ENCODE results near the gene ACBD6.
A peak's percentile ranks its signal among the peaks of the same experiment; 100 is the strongest.

Gene ACBD6

DNA sequence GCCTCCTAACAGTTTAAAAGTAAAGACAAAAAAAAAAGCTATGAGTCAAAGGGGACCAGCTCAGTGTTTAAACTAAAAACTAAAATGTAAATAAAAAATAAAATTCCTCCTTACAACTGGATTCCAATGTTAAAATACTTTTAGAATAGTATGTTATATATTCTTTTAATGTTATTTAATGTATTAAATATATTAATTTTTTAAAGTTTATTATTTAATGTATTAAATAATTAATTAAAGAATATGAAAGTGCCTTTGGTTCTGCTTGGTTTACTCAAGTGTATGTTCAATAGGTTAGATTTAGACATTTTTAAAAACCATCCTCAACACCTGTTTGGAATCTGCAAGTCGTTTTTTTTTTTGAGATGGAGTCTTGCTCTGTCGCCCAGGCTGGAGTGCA is 13.1 kb downstream of the ACBD6 start:
- TF ChIP-seq CTCF (conservative IDR thresholded peaks at IDR 0.05; ENCODE audit: low read length) (no peak), EZH2phosphoT487 (IDR thresholded peaks at IDR 0.05; ENCODE audit: borderline replicate concordance) (no peak)
- H2AFZ ChIP-seq (ENCODE audit: low read length), result no peak overlapping the region
- H3K9ac ChIP-seq (ENCODE audit: low read depth, low read length, poor library complexity, severe bottlenecking), result no peak overlapping the region
- peaks cover 56% of the 10 kb centered on the region; the same call in 1 of the 2 replicates for H3K36me3 ChIP-seq (ENCODE audit: insufficient read depth, low read length)
- no peaks in the 10 kb centered on the region for H3F3A ChIP-seq (ENCODE audit: low read depth)
- peaks cover 27% of the 10 kb centered on the region for H3K79me2 ChIP-seq (ENCODE audit: insufficient read depth, low read length)
- no peaks in the 10 kb centered on the region for H3K27me3 ChIP-seq (ENCODE audit: insufficient read depth, low read length, poor library complexity, severe bottlenecking)
- no peaks in the 10 kb centered on the region for H3K9me2 ChIP-seq (replicated peaks; ENCODE audit: low read depth, low read length)
- peaks cover 14% of the 10 kb centered on the region for H4K20me1 ChIP-seq (ENCODE audit: insufficient read depth, low read length, poor library complexity, severe bottlenecking)
- H3K4me2 ChIP-seq (ENCODE audit: low read depth, low read length, poor library complexity, severe bottlenecking), result no peak overlapping the region
- no peaks in the 10 kb centered on the region for H3K9me3 ChIP-seq (ENCODE audit: insufficient read depth, low read depth, low read length)
- no peak overlapping the region for H3K4me3 ChIP-seq (ENCODE audit: low read length, poor library complexity, severe bottlenecking)
- H3K4me1 ChIP-seq (ENCODE audit: insufficient read depth, low read length, poor library complexity, severe bottlenecking), result peaks cover 10% of the 10 kb centered on the region

- H3K9ac ChIP-seq (ENCODE audit: low read depth, low read length, poor library complexity, severe bottlenecking), result no peak overlapping the region
- no peak for TF ChIP-seq CTCF (conservative IDR thresholded peaks at IDR 0.05; ENCODE audit: low read length)
- no peak for TF ChIP-seq EZH2phosphoT487 (IDR thresholded peaks at IDR 0.05; ENCODE audit: borderline replicate concordance)
- H3K36me3 ChIP-seq (ENCODE audit: insufficient read depth, low read length), result peaks cover 51% of the 10 kb centered on the region; the same call in 1 of the 2 replicates
- H3K9me2 ChIP-seq (replicated peaks; ENCODE audit: low read depth, low read length), result no peaks in the 10 kb centered on the region
- H3K9me3 ChIP-seq (ENCODE audit: insufficient read depth, low read depth, low read length), result no peaks in the 10 kb centered on the region
- H3K27me3 ChIP-seq (ENCODE audit: insufficient read depth, low read length, poor library complexity, severe bottlenecking), result no peaks in the 10 kb centered on the region
- H4K20me1 ChIP-seq (ENCODE audit: insufficient read depth, low read length, poor library complexity, severe bottlenecking), result peaks cover 8% of the 10 kb centered on the region
- H2AFZ ChIP-seq (ENCODE audit: low read length), result no peak overlapping the region
- H3F3A ChIP-seq (ENCODE audit: low read depth), result no peaks in the 10 kb centered on the region
- H3K4me2 ChIP-seq (ENCODE audit: low read depth, low read length, poor library complexity, severe bottlenecking), result no peak overlapping the region
- peaks cover 23% of the 10 kb centered on the region for H3K79me2 ChIP-seq (ENCODE audit: insufficient read depth, low read length)
- H3K4me3 ChIP-seq (ENCODE audit: low read length, poor library complexity, severe bottlenecking), result no peak overlapping the region
- peaks cover 4% of the 10 kb centered on the region for H3K4me1 ChIP-seq (ENCODE audit: insufficient read depth, low read length, poor library complexity, severe bottlenecking)
Measured at GRCh38 chr1:180488661-180489060, 13.7 kb downstream of the ACBD6 start.

- H3K9me2 ChIP-seq (replicated peaks; ENCODE audit: low read depth, low read length), result no peaks in the 10 kb centered on the region
- H3K4me3 ChIP-seq (ENCODE audit: low read length, poor library complexity, severe bottlenecking), result no peak overlapping the region
- H4K20me1 ChIP-seq (ENCODE audit: insufficient read depth, low read length, poor library complexity, severe bottlenecking), result peaks cover 15% of the 10 kb centered on the region
- peaks cover 48% of the 10 kb centered on the region; the same call in 1 of the 2 replicates for H3K36me3 ChIP-seq (ENCODE audit: insufficient read depth, low read length)
- H3K4me2 ChIP-seq (ENCODE audit: low read depth, low read length, poor library complexity, severe bottlenecking), result no peak overlapping the region
- no peak overlapping the region for H3K9ac ChIP-seq (ENCODE audit: low read depth, low read length, poor library complexity, severe bottlenecking)
- H3K79me2 ChIP-seq (ENCODE audit: insufficient read depth, low read length), result peaks cover 22% of the 10 kb centered on the region
- H3K9me3 ChIP-seq (ENCODE audit: insufficient read depth, low read depth, low read length), result no peaks in the 10 kb centered on the region
- no peaks in the 10 kb centered on the region for H3K27me3 ChIP-seq (ENCODE audit: insufficient read depth, low read length, poor library complexity, severe bottlenecking)
- H3F3A ChIP-seq (ENCODE audit: low read depth), result no peaks in the 10 kb centered on the region
- no peak for TF ChIP-seq EZH2phosphoT487 (IDR thresholded peaks at IDR 0.05; ENCODE audit: borderline replicate concordance)
- TF ChIP-seq CTCF (conservative IDR thresholded peaks at IDR 0.05; ENCODE audit: low read length), result peak; percentile 34
- H3K4me1 ChIP-seq (ENCODE audit: insufficient read depth, low read length, poor library complexity, severe bottlenecking), result peaks cover 7% of the 10 kb centered on the region
- H2AFZ ChIP-seq (ENCODE audit: low read length), result no peak overlapping the region
Measured at GRCh38 chr1:180486092-180486491, 16.3 kb downstream of the ACBD6 start.
